OCI-LY1 (cell line): Measurements from ENCODE around the gene TTC16.

ENCODE experiments used
- EZH2 ChIP-seq: fragments of 200-600 bp; sonication (generic), shearing (Covaris generic); IDR thresholded peaks from 2 replicates; pipeline ENCODE4 v1.8.0; 2017; ENCODE audit warnings: borderline replicate concordance, mixed run types, mild to moderate bottlenecking, antibody characterized with exemption, low read length, moderate library complexity, mixed read lengths
- TF ChIP-seq, protein P1 (sequence below): fragments of 200-600 bp; sonication (generic), shearing (Covaris generic); IDR thresholded peaks from 2 replicates; pipeline ENCODE4 v1.5.1; 2017; ENCODE audit warnings: mild to moderate bottlenecking, antibody characterized with exemption, low read length, moderate library complexity, mixed read lengths

DNA sequence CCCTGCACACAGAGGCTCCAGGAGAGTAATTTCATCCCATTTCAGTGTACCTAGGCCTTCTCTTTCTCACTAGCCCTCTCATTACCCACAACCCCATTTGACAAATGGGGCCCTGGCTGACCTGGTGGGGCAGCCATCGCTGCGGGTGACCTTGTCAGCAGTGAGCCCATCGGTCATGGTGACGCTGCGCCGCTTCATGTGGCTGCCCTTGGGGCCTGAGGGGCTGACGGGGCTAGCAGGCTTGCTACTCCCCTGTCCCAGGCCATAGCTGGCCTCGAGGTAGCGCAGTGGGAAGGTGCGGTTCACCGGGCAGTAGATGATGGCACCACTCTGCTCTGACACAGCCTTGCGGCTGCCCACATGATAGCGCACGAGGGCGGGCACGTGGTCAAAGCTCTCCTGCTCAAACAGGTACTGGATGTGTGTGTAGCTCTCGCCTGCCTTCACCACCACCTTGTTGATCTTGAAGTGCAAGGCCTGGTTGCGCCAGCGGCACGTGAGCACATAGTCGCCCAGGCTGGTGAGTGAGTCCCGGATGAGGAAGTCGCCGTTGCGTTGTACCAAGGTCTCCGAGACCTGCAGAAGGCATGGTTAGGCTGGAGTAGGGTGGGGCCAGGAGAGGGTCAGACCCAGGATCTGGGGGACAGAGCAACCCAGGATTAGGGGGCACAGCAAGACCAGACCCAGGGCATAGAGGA is 33.4 kb downstream of the TTC16 start:
- TF ChIP-seq, protein P1, sequence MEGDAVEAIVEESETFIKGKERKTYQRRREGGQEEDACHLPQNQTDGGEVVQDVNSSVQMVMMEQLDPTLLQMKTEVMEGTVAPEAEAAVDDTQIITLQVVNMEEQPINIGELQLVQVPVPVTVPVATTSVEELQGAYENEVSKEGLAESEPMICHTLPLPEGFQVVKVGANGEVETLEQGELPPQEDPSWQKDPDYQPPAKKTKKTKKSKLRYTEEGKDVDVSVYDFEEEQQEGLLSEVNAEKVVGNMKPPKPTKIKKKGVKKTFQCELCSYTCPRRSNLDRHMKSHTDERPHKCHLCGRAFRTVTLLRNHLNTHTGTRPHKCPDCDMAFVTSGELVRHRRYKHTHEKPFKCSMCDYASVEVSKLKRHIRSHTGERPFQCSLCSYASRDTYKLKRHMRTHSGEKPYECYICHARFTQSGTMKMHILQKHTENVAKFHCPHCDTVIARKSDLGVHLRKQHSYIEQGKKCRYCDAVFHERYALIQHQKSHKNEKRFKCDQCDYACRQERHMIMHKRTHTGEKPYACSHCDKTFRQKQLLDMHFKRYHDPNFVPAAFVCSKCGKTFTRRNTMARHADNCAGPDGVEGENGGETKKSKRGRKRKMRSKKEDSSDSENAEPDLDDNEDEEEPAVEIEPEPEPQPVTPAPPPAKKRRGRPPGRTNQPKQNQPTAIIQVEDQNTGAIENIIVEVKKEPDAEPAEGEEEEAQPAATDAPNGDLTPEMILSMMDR: no peak
- TF ChIP-seq EZH2: no peak
